IPS DF 4.7 (cell line): ENCODE measurements around the gene CLINT1.

Experiments used
- DNase-seq: peaks from one replicate; pipeline ENCODE4 v3.0.0-alpha.2; 2013; ENCODE audit warnings: low spot score; ENCODE audit errors: extremely low read depth

Gene CLINT1

GRCh38 chr5:157761690-157762621 lies 97.0 kb downstream of the CLINT1 start:
- peak; percentile 22 for DNase-seq

GRCh38 chr5:157758706-157759105 lies 100.2 kb downstream of the CLINT1 start:
- no peak for DNase-seq

- DNase-seq: no peak
Measured at GRCh38 chr5:157756122-157756521, 102.8 kb downstream of the CLINT1 start.

GRCh38 chr5:157750320-157750719 lies 108.6 kb downstream of the CLINT1 start:
- no peak for DNase-seq

GRCh38 chr5:157749462-157749799 lies 109.5 kb downstream of the CLINT1 start:
- no peak for DNase-seq

GRCh38 chr5:157748760-157749461 lies 110.0 kb downstream of the CLINT1 start:
- no peak for DNase-seq

GRCh38 chr5:157747766-157748700 lies 110.9 kb downstream of the CLINT1 start:
- no peak for DNase-seq

- DNase-seq: no peak
Measured at GRCh38 chr5:157747173-157747740, 111.7 kb downstream of the CLINT1 start.

- no peak for DNase-seq
Measured at GRCh38 chr5:157745041-157745456, 113.9 kb downstream of the CLINT1 start.

- DNase-seq: no peak
Measured at GRCh38 chr5:157744051-157745011, 114.6 kb downstream of the CLINT1 start.

- DNase-seq: no peak
Measured at GRCh38 chr5:157743163-157744050, 115.5 kb downstream of the CLINT1 start, which contains the start of gene LSM11. LSM11 (plus strand) TSS chr5:157743712; CDS start chr5:157743751, 39 bp downstream.

GRCh38 chr5:157741131-157741530 lies 117.8 kb downstream of the CLINT1 start:
- no peak for DNase-seq

GRCh38 chr5:157740229-157740610 lies 118.7 kb downstream of the CLINT1 start:
- DNase-seq: no peak

GRCh38 chr5:157739388-157740228 lies 119.3 kb downstream of the CLINT1 start:
- no peak for DNase-seq

GRCh38 chr5:157735991-157736390 lies 123.0 kb downstream of the CLINT1 start:
- DNase-seq: no peak
